Liver (tissue), 9 donors: ENCODE results near the gene PARD3B. TPM values are rescaled to one million over a fixed set of nuclear protein-coding genes. Genes with fewer than 3 reads are reported as not detected.

Experiments used
- DNase-seq: peaks from one replicate; pipeline ENCODE4 v3.0.0-alpha.2; 2017; ENCODE audit warnings: low spot score
- H3K27ac ChIP-seq, 2 donors: one replicate each; pipeline ENCODE4 v1.7.0; 2013; ENCODE audit warnings: inconsistent platforms in 2 of 2, low read length in 2 of 2, control low read depth in 1 of 2, low read depth in 1 of 2, mild to moderate bottlenecking in 1 of 2
- H3K27me3 ChIP-seq, 4 donors: one replicate each; pipeline versions ENCODE4 v1.6.1 to v1.7.0; 2013; ENCODE audit warnings: low read length in 3 of 4, inconsistent platforms in 1 of 4, mild to moderate bottlenecking in 1 of 4, moderate library complexity in 1 of 4; ENCODE audit not compliant: control insufficient read depth in 4 of 4, insufficient read depth in 4 of 4
- H3K36me3 ChIP-seq, 4 donors: one replicate each; pipeline versions ENCODE4 v1.6.1 to v1.7.0; 2013; ENCODE audit warnings: low read length in 3 of 4, mild to moderate bottlenecking in 3 of 4, low read depth in 1 of 4, moderate library complexity in 1 of 4; ENCODE audit not compliant: control insufficient read depth in 4 of 4, insufficient read depth in 3 of 4
- H3K4me1 ChIP-seq, 4 donors: one replicate each; pipeline versions ENCODE4 v1.6.1 to v1.7.0; 2013; ENCODE audit warnings: low read length in 3 of 4, mild to moderate bottlenecking in 3 of 4, moderate library complexity in 1 of 4; ENCODE audit not compliant: control insufficient read depth in 4 of 4, insufficient read depth in 4 of 4
- H3K4me3 ChIP-seq, 3 donors: one replicate each; pipeline versions ENCODE4 v1.6.1 to v1.7.0; 2013; ENCODE audit warnings: low read length in 3 of 3, control low read depth in 1 of 3, low read depth in 1 of 3, mild to moderate bottlenecking in 1 of 3
- H3K9ac ChIP-seq, 2 donors: one replicate each; pipeline ENCODE4 v1.7.0; 2013; ENCODE audit warnings: low read length in 2 of 2, mild to moderate bottlenecking in 2 of 2, moderate library complexity in 2 of 2, control low read depth in 1 of 2, low read depth in 1 of 2
- H3K9me3 ChIP-seq, 4 donors: one replicate each; pipeline versions ENCODE4 v1.6.1 to v1.7.0; 2013; ENCODE audit warnings: low read length in 3 of 4; ENCODE audit not compliant: control insufficient read depth in 4 of 4
- ATF3 ChIP-seq: IDR thresholded peaks from 2 replicates; pipeline ENCODE4 v1.6.1; 2016; ENCODE audit warnings: antibody characterized with exemption
- CTCF ChIP-seq: fragments of 150-350 bp; IDR thresholded peaks from 2 replicates; pipeline ENCODE4 v1.5.1; 2017; ENCODE audit warnings: improper control_type of control experiment, low read depth, low read length; ENCODE audit not compliant: missing input control
- EGR1 ChIP-seq, 2 donors: IDR thresholded peaks; 2 replicates each; pipeline ENCODE4 v1.6.1; 2016 to 2018; ENCODE audit warnings: antibody characterized with exemption in 2 of 2, low read depth in 2 of 2
- FOXA1 ChIP-seq: IDR thresholded peaks from 2 replicates; pipeline ENCODE4 v1.6.1; 2016; ENCODE audit warnings: antibody characterized with exemption
- FOXA2 ChIP-seq: IDR thresholded peaks from 2 replicates; pipeline ENCODE4 v1.6.1; 2016; ENCODE audit warnings: antibody characterized with exemption
- GABPA ChIP-seq, 2 donors: IDR thresholded peaks in 1 of 2; conservative IDR thresholded peaks in 1 of 2; 2 replicates each; pipeline ENCODE4 v1.6.1; 2016; ENCODE audit warnings: antibody characterized with exemption in 2 of 2, mild to moderate bottlenecking in 1 of 2, moderate library complexity in 1 of 2
- HNF4A ChIP-seq, 2 donors: conservative IDR thresholded peaks; 2 replicates each; pipeline ENCODE4 v1.6.1; 2016; ENCODE audit warnings: antibody characterized with exemption in 2 of 2, mild to moderate bottlenecking in 2 of 2
- JUND ChIP-seq, 2 donors: IDR thresholded peaks; 2 replicates each; pipeline ENCODE4 v1.6.1; 2016; ENCODE audit warnings: antibody characterized with exemption in 2 of 2
- MAX ChIP-seq: IDR thresholded peaks from 2 replicates; pipeline ENCODE4 v1.6.1; 2016; ENCODE audit warnings: antibody characterized with exemption
- REST ChIP-seq: IDR thresholded peaks from 2 replicates; pipeline ENCODE4 v1.6.1; 2016; ENCODE audit warnings: antibody characterized with exemption, mild to moderate bottlenecking
- RXRA ChIP-seq, 2 donors: IDR thresholded peaks; 2 replicates each; pipeline ENCODE4 v1.6.1; 2017 to 2018; ENCODE audit warnings: antibody characterized with exemption in 2 of 2, mild to moderate bottlenecking in 1 of 2
- SP1 ChIP-seq: IDR thresholded peaks from 2 replicates; pipeline ENCODE4 v1.6.1; 2018; ENCODE audit warnings: antibody characterized with exemption, mild to moderate bottlenecking
- TAF1 ChIP-seq: conservative IDR thresholded peaks from 2 replicates; pipeline ENCODE4 v1.6.1; 2016; ENCODE audit warnings: antibody characterized with exemption, mild to moderate bottlenecking
- ZBTB33 ChIP-seq: IDR thresholded peaks from 2 replicates; pipeline ENCODE4 v1.6.1; 2016; ENCODE audit warnings: antibody characterized with exemption
- WGBS: extraction: QIAGEN DNeasy Blood & Tissue Kit; methylation state at CpG from one replicate; pipeline ENCODE4 v1.1.7; 2013; 5-methylcytosine and 5-hydroxymethylcytosine counted together
- polyA plus RNA-seq, 2 donors: library from polyadenylated mRNA; stranded (reverse) in 1 of 2; unstranded in 1 of 2; fragments of 200-250 nt in 1 of 2; fragments of >200 nt in 1 of 2; fragmentation: Nextera tagmentation in 1 of 2; extraction: Ambion mirVana in 1 of 2; gene quantifications; one replicate each; pipeline versions ENCODE4 v1.2.1 to v1.2.3, GENCODE V29; 2013 to 2015
- total RNA-seq, 2 donors: library from RNA; depleted of rRNA; stranded (reverse); fragments of >200 nt; gene quantifications; one replicate each; pipeline ENCODE4 v1.2.3, GENCODE V29; 2014
- donor health status: healthy.
- donor health status: healthy.
- donor health status: healthy.
- donor health status: healthy.
- donor health status: healthy.

The PARD3B gene
- total and polyA plus RNA-seq, 4 donors, result 1.1 to 10.3 (median 3.7) TPM

DNA sequence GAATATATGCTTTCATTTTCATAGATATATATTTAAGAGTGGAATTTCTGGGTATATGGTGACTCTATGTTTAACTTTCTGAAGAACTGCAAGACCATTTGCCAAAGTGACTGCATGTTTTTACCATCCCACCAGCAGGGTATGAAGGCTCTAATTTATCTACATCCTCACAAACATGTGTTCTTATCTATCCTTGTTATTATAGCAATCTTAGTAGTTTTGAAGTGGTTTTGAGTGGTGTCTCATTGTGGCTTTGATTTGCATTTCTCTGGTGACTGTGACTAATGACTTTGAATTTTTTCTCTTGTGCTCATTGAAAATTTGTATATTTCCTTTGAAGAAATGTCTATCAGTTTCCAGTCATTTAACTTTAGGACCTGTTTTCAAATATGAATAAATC, 826.9 kb downstream of the PARD3B start:
- no peak overlapping the region for H3K9ac ChIP-seq
- no peak overlapping the region for H3K4me3 ChIP-seq
- no peaks in the 10 kb centered on the region for H3K9me3 ChIP-seq
- H3K27ac ChIP-seq, result no peak overlapping the region
- no peaks in the 10 kb centered on the region for H3K36me3 ChIP-seq
- H3K4me1 ChIP-seq, result no peaks in the 10 kb centered on the region
- H3K27me3 ChIP-seq, result no peaks in the 10 kb centered on the region
- no peak for DNase-seq
- no peak for TF ChIP-seq HNF4A (conservative IDR thresholded peaks at IDR 0.05)
- TF ChIP-seq REST, result no peak

DNA sequence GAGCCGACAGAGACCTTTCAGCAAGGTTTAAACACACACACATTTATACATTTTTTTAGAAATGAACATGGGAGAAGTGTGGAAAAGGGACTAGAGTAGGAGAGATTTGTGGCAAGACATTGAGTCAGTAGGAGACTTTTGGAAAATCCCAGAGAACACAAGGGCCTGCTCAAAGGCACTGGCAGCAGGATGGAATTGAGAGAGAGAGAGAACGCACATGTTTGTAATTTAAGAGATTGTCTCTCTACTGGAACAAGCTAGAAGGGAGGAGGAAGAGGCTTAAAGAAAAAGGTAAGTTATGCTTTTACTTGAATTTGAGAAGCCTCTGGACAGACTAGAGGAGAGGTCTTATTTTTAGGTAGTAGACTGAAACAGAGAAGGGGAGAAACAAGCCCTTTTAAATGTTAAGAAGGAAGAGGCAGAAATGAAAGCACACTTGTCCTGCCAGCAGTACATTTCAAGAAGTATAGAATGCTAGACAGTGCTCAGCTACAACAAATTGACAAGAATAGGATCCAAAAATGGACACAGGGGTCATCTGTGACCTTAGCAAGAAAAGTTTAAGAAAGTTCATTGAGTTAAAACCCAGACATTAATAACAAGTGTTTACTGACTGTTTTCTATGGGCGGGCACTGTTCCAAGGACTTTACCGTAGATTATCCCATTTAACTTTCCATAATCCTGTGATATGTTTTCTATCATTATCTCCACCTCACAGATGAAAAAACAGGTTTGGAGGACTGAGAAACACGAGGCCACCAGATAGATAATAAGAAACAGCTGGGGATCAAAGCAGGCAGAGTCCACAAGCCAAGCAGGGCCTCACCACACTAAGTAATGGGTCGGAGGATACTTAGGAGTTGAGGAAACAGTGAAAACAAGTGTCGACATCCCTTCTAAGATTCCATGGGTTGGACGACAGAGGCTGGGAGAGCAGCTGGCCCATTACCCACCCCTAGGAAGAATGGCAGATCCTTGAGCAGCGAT, 830.5 kb downstream of the PARD3B start:
- no peaks in the 10 kb centered on the region for H3K27me3 ChIP-seq
- H3K9ac ChIP-seq, result no peak overlapping the region
- TF ChIP-seq EGR1 (IDR thresholded peaks at IDR 0.05; ENCODE audit: low read depth in 2 of 2) (no peak), HNF4A (conservative IDR thresholded peaks at IDR 0.05) (no peak), ZBTB33 (no peak), RXRA (IDR thresholded peaks at IDR 0.05) (no peak), SP1 (no peak), MAX (no peak), JUND (IDR thresholded peaks at IDR 0.05) (no peak), TAF1 (no peak), FOXA2 (no peak), ATF3 (no peak), GABPA (IDR thresholded peaks at IDR 0.05 in 1 of 2, conservative IDR thresholded peaks at IDR 0.05 in 1 of 2) (no peak), CTCF (no peak), FOXA1 (no peak)
- no peak overlapping the region for H3K4me3 ChIP-seq
- no peaks in the 10 kb centered on the region for H3K4me1 ChIP-seq
- H3K36me3 ChIP-seq, result no peaks in the 10 kb centered on the region
- H3K27ac ChIP-seq, result no peak overlapping the region
- WGBS, result 90% methylated on average over 9 of the region's 9 CpGs
- DNase-seq, result no peak
- no peaks in the 10 kb centered on the region for H3K9me3 ChIP-seq
